GM12864 (cell line): ENCODE results near the gene MAST2.
"Not testable (repeated sequence)": the region's sequence is repeated elsewhere in the genome, so short reads cannot be mapped to it uniquely, and the experiment has no call there.

Source experiments
- DNase-seq: peaks from one replicate; pipeline ENCODE4 v3.0.0-alpha.2; 2011; ENCODE audit warnings: low read depth
- H3K4me3 ChIP-seq: 2 replicates; pipeline ENCODE4 v1.5.1; 2011; ENCODE audit warnings: mild to moderate bottlenecking, low read depth, low read length, control low read depth
- CTCF ChIP-seq: IDR thresholded peaks from 2 replicates; pipeline ENCODE4 v1.5.1; 2011; ENCODE audit warnings: low read depth, mild to moderate bottlenecking, moderate library complexity, low read length, control low read depth, inconsistent platforms; ENCODE audit errors: missing control alignments

The MAST2 gene

GRCh38 chr1:45796381-45796780 is 7.0 kb upstream of the MAST2 start:
- no peak for TF ChIP-seq CTCF
- DNase-seq, result no peak
- H3K4me3 ChIP-seq, result no peak overlapping the region

GRCh38 chr1:45796946-45797345 is 6.5 kb upstream of the MAST2 start:
- DNase-seq, result no peak
- TF ChIP-seq CTCF, result no peak
- no peak overlapping the region for H3K4me3 ChIP-seq

- no peak for TF ChIP-seq CTCF
- H3K4me3 ChIP-seq, result no peak overlapping the region
- DNase-seq, result no peak
Observed at GRCh38 chr1:45800899-45801298, 2.5 kb upstream of the MAST2 start.

GRCh38 chr1:45802343-45803298 is 791 bp upstream of the MAST2 start:
- DNase-seq, result no peak
- no peak for TF ChIP-seq CTCF
- peak overlapping the region; percentile 64 for H3K4me3 ChIP-seq

GRCh38 chr1:45803781-45804668 is 613 bp downstream of the MAST2 start:
- peak overlapping the region; percentile 86 for H3K4me3 ChIP-seq
- DNase-seq, result not testable (repeated sequence)

GRCh38 chr1:45804669-45804969 is 1.2 kb downstream of the MAST2 start:
- H3K4me3 ChIP-seq, result peak overlapping the region; percentile 86
- DNase-seq, result no peak
- no peak for TF ChIP-seq CTCF

- TF ChIP-seq CTCF, result no peak
- no peak overlapping the region for H3K4me3 ChIP-seq
- DNase-seq, result no peak
Observed at GRCh38 chr1:45806129-45806528, 2.7 kb downstream of the MAST2 start.
